Pons (tissue), 1 donor: ENCODE data around the gene ACVR1.

Experiments used
- DNase-seq: peaks from one replicate; pipeline ENCODE4 v3.0.0-alpha.2; 2016; ENCODE audit warnings: low spot score

Gene ACVR1

DNA sequence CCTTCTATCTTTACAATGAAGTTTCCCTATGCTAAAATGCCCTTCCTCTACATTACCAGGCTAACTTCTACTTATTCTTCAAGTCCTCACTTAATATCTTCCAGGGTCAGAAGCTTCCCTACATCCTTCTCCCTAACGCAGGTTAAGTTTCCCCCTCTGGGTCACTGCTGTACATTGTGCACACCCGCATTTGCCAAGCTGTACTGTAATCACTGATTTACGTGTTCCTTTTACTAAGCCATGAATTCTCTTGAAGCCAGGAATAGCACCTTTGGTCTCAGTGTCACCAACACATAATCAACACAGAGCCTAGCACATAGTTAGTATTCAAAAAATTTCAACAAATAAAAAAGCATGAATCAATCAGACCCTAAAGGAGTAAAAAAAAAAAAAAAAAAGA is 22.3 kb downstream of the ACVR1 start:
- DNase-seq: no peak

DNA sequence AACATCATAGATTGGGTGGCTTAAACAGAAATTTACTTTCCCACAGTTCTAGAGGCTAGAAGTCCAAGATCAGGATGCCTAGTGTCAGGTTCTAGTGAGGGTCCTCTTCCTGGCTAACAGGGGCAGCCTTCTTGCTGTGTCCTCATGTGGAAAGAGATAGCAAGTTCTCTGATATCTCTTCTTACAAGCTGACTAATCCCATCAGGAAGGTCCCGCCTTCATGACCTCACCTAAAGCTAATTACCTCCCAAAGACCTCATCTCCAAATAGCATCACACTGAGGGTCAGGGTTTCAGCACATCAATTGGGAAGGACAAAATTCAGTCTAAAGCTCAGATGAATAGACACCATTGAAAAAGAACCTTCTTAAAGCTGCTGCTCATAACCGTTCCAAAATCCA is 22.9 kb downstream of the ACVR1 start:
- DNase-seq: no peak

DNA sequence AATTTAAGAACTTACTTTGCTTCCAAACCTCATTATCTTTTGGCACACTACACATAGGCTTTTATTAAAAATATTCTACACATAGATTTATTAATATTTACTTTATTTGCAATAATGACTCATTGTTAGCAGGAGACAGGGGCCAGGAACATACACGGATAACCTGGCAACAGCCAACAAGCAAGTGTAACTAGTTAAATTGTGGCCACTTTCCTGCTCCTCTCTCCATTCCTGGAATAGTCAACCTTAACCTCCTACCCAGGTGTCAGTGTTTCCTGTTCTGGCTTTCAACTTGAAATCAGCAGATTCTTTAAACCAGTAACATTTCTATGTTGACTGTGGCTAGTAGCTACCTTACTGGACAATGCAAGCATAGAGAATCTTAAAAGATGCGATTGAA is 26.5 kb downstream of the ACVR1 start:
- DNase-seq: no peak

DNA sequence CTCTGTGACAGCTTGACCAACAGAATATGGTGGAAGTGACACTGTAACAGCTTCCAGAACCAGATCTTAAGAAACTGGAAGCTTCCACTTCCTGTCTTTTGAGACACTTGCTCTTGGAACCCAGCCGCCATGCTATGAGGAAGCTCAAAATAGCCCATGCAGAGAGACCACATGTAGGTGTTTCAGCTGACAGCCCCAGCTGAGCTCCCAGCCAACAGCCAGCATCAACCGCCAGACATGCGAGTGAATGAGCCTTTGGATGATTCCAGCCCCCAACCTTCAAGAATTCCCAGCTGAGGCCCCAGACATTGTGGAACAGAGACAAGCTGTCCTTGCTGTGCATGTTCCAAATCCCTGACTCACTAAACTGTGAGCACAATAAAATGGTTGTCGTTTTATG is 27.9 kb downstream of the ACVR1 start:
- DNase-seq: no peak

DNA sequence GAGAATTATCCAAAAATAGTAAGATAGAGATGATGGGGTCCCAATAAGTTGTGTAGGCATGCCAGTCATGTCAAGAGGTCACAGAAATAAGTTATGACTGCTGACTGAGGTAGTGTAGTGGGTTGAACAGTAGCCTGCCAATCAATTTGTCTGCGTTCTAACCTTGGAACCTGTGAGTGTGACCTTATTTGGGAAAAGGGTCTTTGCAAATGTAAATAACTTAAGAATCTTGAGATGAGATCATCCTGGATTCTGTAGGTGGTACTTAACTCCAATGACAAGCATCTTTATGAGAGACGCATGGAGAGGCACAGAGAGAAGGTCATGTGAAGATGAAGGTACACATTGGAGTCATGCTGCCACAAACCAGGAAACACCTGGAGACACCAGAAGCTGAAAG is 31.0 kb downstream of the ACVR1 start:
- no peak for DNase-seq

DNA sequence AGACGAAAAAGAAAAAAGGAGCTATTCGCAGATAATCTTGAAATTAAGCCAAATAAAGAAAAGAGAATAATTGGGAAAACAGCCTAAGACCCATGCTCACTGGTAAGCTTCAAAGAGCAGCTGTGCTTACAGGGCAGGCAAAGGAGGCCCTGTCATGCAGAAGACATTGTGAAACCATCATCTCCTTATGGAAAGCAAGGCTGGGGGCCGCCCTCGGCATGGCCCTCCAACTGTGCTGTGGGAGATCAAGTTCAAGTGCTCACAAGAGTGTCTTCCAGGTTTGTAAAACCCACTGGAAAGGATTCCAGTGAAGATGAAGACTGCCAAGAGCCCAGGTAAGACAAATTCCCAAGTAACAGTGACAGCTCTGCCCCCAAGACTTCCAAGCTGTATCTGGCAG is 32.2 kb downstream of the ACVR1 start:
- DNase-seq: no peak

DNA sequence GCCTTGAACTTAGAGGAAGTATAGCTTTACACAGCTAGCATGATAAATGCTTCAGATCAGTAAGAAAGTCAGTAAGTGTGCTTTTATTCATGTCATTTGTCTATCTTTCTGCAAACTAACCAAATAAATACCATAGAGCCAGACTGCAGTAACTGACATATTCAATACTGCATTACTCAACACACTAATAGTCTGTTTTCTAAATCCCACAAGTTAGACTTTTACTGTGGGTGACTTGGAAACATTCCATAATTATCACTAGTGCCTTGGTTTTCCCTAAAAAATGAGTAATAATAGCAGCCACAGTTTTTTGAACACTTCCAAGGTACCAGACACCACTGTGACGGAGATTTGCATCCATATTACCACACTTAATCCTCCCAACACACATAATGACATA is 33.0 kb downstream of the ACVR1 start:
- DNase-seq: no peak

DNA sequence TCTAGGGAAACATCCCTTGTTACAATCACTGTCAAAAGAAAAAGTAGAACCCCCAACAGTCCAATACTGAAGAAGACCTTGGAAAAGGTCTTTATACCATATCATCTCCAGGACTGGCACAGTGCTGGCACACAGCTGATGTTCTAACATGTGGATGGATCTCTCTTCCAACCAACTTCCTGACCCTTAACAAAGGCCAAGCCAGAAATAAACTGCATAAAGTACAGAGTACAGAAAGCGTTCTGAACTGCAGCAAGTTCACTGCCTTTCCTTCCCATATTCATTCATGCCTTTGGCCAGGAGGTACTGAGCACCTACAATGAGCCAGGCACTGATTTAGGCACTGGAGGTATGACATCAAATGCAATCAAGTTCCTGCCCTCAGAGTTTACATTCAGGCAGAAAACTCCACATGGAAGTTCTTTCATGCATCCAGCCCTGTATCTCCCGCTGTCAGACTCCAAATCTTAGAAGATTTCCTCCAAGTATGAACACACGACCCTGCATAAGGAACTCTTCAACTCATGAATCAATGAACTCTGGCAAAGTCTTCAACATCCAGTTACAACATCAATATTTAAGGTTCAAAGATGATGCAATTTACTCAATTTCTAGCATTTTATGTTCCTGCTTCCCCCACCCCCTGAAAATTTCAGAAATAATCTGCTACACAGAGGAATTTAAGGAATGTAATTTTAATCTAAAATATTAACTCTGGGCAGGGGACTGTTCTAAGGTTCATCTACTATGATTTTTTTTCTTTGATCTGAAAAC is 33.8 kb downstream of the ACVR1 start:
- DNase-seq: no peak

DNA sequence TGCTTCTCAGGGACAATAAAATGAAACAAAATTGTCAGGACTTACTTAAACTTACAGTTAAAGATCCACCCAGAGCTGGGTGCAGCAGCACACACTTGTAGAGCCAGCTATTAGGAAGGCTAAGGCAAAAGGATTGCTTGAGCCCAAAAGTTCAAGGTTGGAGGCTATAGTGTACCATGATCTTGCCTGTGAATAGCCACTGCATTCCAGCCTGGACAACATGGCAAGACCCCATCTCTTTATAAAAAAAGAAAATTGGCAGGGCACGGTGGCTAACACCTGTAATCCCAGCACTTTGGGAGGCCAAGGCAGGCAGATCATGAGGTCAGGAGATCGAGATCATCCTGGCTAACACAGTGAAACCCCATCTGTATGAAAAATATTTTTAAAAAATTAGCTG is 34.6 kb downstream of the ACVR1 start:
- DNase-seq: no peak

DNA sequence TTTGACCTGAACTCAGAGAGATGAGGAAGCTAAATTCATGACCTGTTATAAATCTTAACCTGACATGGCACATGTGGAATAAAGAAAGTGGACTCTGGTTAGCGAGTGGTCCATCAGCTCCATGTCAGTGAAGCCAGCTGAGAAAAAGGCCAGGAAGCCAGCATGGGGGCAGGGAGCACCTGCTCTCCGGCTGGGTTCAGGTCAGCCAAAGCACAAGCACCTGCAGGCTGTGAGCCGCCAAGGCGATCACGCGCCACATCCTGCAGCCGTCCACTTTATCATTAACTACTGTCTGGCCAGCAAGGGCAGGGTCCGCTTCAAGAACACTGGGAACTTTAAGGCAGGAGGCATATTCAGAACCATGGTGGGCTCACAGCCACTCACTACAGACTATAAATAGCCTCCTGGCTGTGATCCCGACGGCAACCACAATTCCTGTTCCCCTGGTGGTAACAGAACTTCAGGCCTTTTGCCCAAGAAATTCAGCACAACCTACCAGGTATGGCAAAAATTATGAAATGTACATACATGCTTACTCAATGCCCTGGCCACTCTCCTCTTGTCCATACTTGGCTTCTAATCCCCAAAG is 35.5 kb downstream of the ACVR1 start:
- DNase-seq: no peak

DNA sequence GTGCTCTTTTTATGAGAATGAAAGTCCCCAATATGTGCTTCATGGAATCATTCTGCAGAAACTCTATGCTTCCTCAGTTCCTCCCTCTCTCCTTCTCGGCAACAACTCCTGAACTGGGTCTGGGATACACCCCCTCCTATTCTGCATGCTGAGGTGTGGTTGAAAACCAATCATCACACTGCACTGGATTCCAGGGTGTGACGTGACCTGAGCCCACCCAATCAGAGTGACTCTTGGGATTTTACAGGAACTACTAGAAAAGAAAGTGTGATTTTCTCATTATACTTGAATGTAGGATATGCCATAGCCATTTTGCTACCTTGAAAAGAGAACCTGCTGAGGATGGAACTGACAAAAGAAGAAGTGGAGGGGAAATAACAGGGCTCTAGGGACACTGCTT is 36.3 kb downstream of the ACVR1 start:
- DNase-seq: no peak

DNA sequence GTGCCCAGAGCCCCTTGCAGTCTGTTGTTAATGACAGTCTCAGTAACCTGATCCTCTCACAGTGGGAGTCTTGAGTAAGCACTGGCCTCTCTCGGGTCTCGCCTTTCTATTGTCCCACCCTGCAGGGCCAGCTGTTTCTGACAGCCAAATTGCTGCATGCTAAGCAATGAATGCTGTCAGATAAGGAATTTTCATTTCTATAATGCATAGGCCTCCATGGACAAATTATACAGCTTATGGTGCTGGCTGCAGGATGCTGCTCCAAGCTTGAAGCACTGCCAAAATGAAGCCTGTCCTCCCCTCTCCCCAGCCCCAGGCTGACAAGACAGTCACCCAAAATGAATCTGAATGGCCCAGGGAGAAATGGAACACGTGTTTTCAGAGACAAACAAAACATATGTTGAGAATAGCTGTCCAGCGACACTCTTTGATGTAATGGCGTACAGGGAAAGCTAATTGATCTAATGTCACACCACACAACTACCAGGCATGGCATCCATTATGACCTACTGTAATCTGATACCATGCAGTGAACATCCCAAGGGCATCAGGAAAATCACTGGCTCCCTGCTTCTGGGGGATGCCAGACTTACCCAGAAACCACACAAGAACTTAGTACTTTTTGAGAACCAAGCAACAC is 36.8 kb downstream of the ACVR1 start:
- no peak for DNase-seq

DNA sequence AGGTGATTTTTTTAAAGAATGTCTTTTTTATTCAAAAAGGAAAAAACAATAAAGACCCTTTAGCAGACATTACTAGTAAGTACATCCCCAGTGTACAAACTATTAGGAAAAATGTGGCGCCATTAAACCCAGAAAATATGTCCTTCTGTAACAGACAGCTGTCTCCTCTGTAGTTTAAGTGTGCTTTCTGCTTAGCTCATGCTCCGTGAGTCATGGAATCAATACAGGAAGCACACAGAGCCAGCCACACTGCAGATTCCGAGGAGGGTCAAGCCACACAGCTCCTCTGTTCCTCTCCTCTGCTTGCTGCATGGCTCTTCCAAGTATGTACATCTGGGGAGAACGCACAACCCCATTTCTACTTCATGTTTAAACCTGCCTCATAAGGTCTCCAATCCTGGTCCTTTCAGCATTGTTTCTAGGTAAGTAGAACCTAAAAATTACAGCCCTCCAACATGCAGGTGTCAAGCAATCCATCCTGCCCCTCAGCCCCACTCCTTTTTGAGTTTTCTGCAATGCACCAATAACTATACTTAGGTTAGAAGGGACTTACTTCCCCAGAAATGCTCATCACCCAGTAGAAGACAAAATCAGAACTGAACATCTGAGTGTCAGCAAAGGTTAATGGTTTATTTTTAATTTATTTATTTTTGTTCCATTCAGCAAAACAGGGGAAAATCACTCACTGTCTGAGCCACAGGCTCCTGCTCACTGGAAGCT is 37.5 kb downstream of the ACVR1 start:
- peak; percentile 68 for DNase-seq

DNA sequence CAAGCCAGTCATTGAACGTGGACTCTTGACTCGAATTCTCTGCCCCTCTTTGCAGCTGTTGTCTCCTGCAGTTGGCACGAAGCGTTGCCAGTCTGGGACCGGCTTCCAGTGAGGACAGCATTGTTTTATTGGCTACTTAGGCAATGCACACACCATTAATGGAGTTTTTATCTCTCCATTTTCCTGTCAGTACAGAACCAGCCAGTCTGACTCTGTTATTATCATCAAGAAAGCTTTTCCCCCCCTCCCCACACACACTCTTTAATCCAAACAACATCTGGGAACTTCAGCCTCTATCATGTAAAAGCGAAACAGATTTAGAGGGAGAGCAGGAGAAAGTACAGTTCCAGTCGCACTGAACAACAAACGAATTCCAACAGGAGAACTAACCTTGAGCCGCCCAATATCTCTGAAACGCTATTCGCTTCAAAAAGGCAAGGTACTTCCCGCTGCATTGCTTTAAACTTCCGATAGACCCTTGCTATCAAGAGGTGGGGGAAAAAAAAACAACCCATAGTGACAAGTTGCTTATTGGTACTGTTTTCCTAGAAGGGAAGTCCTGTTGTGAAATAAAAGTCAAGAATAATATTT is 38.2 kb downstream of the ACVR1 start:
- peak; percentile 78 for DNase-seq

DNA sequence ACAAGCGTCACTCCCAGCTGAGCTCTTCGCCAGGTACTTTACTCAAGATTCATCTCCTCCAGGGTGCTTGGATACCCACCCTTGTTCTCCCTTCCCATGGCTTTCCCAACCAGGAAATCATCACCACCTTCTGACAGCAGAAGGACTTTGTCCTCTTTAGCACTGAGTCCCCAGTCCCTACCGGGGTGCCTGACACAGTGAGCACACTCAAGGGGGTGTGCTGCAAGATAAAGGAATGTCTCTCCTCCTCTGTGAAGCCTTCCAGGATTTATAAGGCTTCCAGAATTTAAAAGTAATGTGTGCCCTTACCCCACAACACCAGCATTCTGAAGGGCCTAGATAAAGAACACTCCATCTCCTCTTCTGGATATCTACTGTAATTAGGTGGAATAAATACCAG is 39.6 kb downstream of the ACVR1 start:
- DNase-seq: no peak

DNA sequence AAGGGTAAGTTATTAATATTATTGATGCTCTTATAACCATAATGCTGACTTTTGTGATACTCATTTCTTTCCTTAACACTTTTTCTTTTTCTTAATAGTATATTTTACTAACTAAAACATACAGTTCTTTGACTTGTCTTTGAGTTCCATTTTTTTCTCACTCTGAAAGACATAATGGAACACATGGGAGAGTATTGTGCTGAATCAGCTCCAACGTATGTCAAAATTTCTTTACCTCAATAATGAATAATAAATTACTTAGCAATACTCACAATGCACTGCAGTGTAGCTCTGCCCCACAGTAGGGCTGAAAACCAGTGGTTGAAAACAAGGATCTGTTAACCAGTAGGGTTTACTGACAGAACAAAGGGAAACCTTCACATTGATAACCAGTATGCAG is 40.7 kb downstream of the ACVR1 start:
- no peak for DNase-seq

DNA sequence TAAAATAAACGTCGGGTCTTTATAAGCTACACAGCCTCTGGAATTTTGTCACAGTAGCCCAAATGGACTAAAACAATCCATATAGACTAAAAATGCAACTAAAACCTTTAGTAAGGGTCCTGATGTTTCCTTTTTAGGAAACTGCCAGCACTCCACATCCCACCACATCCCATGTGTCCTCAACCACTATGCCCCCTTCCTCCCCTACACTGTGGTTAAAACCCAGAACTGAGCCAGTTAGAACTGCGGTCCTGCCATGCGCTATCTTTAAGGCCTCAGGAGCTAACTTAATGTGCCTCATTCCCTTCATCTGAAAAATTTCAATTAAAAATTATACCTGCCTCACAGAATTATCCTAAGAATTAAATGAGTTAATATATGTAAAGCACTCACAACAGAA is 41.1 kb downstream of the ACVR1 start:
- DNase-seq: no peak

DNA sequence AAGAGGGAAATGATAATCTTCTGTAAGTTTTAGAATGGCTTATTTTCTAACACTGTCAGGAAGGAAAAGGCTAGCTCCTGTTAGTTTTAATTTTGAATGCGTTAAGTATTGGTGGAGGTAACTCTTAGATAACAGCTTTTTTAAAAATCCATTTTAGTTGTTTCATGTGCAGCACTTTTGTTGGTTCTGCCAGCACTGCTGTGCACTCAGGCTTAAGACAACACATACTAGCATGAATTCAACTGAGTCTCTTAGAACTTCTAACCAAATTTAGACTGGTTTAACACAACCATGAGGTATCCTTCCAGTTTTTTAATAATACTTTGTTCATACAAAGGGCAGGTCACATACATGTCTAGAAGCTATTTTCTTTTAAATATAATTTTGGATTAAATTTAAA is 42.4 kb downstream of the ACVR1 start:
- no peak for DNase-seq

DNA sequence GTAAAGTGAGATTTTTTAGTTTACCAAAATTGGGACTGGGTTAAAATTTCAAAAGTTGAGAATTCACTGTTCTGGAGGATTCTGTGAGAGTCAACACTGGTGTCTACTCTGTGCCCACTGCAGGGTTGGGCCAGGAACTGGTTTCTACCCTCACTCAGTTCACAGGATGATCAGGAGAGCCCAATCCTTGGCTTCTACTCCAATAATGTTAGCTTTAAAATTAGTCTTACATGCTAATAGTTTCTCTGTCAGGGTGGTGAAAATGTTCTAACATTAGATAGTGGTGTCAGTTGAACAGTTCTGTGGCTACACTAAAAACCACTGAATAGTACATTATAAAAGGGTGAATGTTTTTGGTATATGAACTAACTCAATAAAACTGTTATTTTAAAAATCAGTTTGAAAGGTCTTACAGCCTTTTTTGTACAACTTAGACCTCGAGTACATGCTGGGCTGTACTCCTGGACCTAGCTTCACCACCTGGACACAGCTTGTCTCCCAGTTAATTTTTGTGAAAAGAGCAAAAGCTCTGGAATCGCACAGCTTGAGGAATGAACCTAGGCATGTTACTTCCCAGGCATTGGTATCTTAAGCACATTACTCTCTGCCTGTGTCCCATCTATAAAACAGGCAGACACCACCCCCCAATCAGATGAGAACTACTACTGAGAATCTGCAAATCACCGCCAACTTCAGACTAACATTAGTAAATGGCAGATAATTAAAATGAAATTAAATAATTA is 44.4 kb downstream of the ACVR1 start:
- DNase-seq: no peak

DNA sequence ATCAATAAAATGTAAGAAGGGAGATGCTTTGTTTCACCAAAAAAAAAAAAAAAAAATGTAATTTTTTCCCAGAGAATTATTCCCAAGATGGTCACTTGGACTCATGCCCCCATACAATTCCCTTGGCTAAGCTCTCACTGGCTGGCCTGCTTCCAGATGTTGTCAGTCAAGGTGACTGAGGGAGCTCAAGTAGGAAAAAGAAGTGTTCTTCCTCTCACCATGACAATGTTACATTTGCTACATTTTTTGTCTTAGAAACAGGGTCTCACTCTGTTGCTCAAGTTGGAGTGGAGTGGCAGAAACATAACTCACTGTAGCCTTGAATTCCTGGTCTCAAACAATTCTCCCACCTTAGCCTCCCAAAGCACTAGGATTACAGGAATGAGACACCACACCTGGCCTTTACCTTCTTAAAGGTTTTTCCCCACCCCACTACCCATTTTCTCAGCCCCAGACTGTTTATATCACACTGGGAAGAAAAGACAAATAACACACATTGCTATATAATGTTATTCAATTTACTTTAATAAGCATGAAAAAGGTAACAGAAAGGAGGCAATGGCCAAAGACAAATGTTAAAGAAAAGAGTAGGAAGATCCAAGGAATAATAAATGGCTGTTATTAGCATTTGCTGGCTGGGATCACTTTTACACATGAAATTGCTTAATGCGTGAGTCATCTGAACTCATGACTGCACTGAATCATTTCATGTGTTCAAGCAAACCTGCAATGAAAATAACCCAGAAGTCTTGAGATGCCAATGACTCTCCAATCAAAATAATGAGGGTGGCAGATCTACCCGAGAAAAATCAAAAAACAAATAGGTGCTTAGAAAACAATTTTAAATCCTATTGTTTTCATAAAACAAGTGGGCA is 45.2 kb downstream of the ACVR1 start:
- DNase-seq: no peak

DNA sequence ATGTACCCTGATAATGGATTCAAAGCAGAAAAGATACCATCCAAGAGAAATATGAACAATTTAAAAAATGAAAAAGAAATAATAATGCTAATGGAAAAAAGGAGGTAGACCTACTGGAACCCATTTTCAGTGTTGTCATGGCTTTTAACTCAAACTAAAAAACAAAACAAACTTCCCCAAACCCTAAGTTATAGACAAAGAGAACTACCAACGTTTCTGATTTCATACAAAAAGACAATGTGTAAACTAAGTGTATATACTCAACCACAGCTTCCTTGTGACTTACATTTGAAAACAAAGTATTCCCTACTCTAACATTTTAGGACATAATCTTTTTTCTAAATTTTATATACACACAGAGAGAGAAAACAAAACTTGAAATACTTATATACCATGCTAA is 45.9 kb downstream of the ACVR1 start:
- DNase-seq: no peak
